ENCODE measurements around the gene NRN1L. TPM values are rescaled to one million over a fixed set of nuclear protein-coding genes. Genes with fewer than 3 reads are reported as not detected.

The NRN1L gene
- total and polyA plus RNA-seq, 12 donors: 0.72 to 28.2 (median 1.3) TPM; not detected in 2

DNA sequence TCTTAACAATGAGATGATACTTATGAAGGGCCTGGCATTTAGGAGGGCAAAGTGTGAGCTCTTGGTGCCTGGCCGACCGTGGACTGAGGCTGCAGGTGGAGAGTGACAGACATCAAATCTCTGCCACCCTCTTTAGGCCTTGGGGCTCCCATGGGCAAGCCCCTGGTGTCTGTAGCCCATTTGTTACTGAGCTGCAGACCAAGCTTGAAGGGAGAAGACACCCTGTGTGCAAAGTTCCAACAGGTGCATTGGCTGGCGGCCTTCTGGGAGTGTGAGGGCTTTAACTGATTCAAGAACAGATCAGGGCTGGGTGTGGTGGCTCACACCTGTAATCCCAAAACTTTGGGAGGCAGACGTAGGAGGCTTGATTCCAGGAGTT is 47.8 kb downstream of the NRN1L start:
- no peak overlapping the region for H3K27ac ChIP-seq
- no peak for DNase-seq
- no peak overlapping the region for H3K4me3 ChIP-seq
- H3K27me3 ChIP-seq: no peaks in the 10 kb centered on the region
- no peaks in the 10 kb centered on the region for H3K9me3 ChIP-seq (replicated peaks in 1 of 3)
- H3K36me3 ChIP-seq (replicated peaks in 1 of 2): peaks cover 0 to 23% of the 10 kb centered on the region in 2 donors
- peaks cover 8 to 16% of the 10 kb centered on the region in 2 donors for H3K4me1 ChIP-seq (replicated peaks in 1 of 2)
- intact Hi-C loops (cut with DNase I): no loop called here
- no peak for TF ChIP-seq POLR2A (IDR thresholded peaks at IDR 0.05)
- TF ChIP-seq, protein P1, sequence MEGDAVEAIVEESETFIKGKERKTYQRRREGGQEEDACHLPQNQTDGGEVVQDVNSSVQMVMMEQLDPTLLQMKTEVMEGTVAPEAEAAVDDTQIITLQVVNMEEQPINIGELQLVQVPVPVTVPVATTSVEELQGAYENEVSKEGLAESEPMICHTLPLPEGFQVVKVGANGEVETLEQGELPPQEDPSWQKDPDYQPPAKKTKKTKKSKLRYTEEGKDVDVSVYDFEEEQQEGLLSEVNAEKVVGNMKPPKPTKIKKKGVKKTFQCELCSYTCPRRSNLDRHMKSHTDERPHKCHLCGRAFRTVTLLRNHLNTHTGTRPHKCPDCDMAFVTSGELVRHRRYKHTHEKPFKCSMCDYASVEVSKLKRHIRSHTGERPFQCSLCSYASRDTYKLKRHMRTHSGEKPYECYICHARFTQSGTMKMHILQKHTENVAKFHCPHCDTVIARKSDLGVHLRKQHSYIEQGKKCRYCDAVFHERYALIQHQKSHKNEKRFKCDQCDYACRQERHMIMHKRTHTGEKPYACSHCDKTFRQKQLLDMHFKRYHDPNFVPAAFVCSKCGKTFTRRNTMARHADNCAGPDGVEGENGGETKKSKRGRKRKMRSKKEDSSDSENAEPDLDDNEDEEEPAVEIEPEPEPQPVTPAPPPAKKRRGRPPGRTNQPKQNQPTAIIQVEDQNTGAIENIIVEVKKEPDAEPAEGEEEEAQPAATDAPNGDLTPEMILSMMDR (IDR thresholded peaks at IDR 0.05): no peak
- WGBS, 4 donors: 91 to 100% (median 96%) methylated on average over 1 to 4 of the region's 4 CpGs

- peaks cover 8 to 19% of the 10 kb centered on the region in 2 donors for H3K4me1 ChIP-seq (replicated peaks in 1 of 2)
- WGBS, 4 donors: 79 to 93% (median 91%) methylated on average over 4 to 7 of the region's 7 CpGs
- no peaks in the 10 kb centered on the region for H3K27me3 ChIP-seq
- H3K27ac ChIP-seq: no peak overlapping the region
- no peak for DNase-seq
- no peaks in the 10 kb centered on the region for H3K9me3 ChIP-seq (replicated peaks in 1 of 3)
- intact Hi-C loops (cut with DNase I): no loop called here
- H3K36me3 ChIP-seq (replicated peaks in 1 of 2): peaks cover 0 to 16% of the 10 kb centered on the region in 2 donors
- TF ChIP-seq, protein P1 (IDR thresholded peaks at IDR 0.05): no peak
- H3K4me3 ChIP-seq: no peak overlapping the region
Observed at GRCh38 chr16:67933805-67934204, 49.1 kb downstream of the NRN1L start.

DNA sequence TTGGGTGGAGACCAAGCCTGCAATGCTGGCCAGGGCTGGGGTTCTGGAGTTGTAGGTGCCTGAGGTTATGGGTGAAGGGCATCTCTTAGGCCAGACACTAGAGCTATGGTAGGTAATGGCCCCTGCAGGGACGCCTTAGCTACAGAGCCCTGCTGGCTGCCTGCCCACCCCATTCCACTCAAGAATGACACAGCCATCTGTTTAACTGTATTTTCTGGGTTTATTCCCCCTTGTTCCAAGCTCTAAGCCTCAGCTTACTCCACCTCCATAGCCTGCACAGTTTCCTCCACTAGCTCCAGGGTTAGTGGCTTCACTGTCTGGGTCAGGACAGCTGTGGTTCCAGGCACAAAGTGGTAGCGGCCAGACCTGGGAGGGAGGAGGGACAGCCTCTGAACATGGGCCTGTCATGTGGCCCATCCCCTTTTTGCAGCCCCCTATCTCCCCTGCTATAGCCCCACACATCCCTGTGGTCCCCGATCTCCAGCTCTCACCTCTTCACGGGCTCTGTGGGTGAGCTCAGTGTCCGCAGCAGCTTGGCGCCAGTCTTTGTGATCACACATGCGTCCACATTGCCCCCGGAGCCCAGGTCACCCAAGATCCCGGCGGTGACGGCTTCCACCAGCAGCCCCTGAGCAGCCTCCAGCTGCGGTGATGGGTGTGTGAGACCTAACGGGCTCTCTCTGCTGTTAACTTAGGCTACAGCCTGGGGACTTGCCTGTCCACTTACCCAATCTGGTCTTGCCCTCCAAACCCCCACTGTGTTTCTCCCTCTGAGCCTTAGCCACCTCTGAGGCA is 49.8 kb downstream of the NRN1L start:
- 61 to 89% (median 71%) methylated on average over 6 to 13 of the region's 13 CpGs for WGBS, 4 donors
- no peaks in the 10 kb centered on the region for H3K27me3 ChIP-seq
- H3K9me3 ChIP-seq (replicated peaks in 1 of 3): no peaks in the 10 kb centered on the region
- TF ChIP-seq POLR2A (IDR thresholded peaks at IDR 0.05): no peak
- TF ChIP-seq, protein P1 (IDR thresholded peaks at IDR 0.05): no peak
- H3K4me1 ChIP-seq (replicated peaks in 1 of 2): peaks cover 8 to 19% of the 10 kb centered on the region in 2 donors
- intact Hi-C loops (cut with DNase I): no loop called here
- peak in 3 of 7 donors; percentile 30 to 45 (median 35) for DNase-seq
- H3K4me3 ChIP-seq: no peak overlapping the region
- peak overlapping the region in 2 of 5 donors; percentile 90 to 98 for H3K27ac ChIP-seq
- peaks cover 0 to 19% of the 10 kb centered on the region in 2 donors for H3K36me3 ChIP-seq (replicated peaks in 1 of 2)

- H3K36me3 ChIP-seq (replicated peaks in 1 of 2): peaks cover 0 to 21% of the 10 kb centered on the region in 2 donors
- DNase-seq: peak in 1 of 7 donors; percentile 44
- H3K4me1 ChIP-seq (replicated peaks in 1 of 2): peaks cover 8 to 19% of the 10 kb centered on the region in 2 donors
- H3K27me3 ChIP-seq: no peaks in the 10 kb centered on the region
- WGBS, 4 donors: 16 to 39% (median 28%) methylated on average over 9 to 13 of the region's 13 CpGs
- H3K4me3 ChIP-seq: peak overlapping the region in 2 of 4 donors; percentile 78 to 99
- peak overlapping the region in 4 of 5 donors; percentile 17 to 98 (median 58) for H3K27ac ChIP-seq
- no peak for TF ChIP-seq POLR2A (IDR thresholded peaks at IDR 0.05)
- TF ChIP-seq, protein P1 (IDR thresholded peaks at IDR 0.05): no peak
- no peaks in the 10 kb centered on the region for H3K9me3 ChIP-seq (replicated peaks in 1 of 3)
- intact Hi-C loops (cut with DNase I): no loop called here
Observed at GRCh38 chr16:67935101-67935401, 50.4 kb downstream of the NRN1L start.

Measured in adrenal gland (tissue), 12 donors.